OCI-LY3 (cell line): ENCODE data around the gene CTNND1.

ENCODE experiments used
- EZH2phosphoT487 ChIP-seq: fragments of 200-600 bp; shearing (Covaris generic); IDR thresholded peaks from 2 replicates; pipeline ENCODE4 v1.6.1; 2018; ENCODE audit warnings: antibody characterized with exemption, mixed run types, low read depth
- TF ChIP-seq, protein P1 (sequence below): fragments of 200-600, 300-600 bp; sonication (generic); IDR thresholded peaks from 2 replicates; pipeline ENCODE4 v1.5.1; 2014; ENCODE audit warnings: antibody characterized with exemption, low read length, low read depth

DNA sequence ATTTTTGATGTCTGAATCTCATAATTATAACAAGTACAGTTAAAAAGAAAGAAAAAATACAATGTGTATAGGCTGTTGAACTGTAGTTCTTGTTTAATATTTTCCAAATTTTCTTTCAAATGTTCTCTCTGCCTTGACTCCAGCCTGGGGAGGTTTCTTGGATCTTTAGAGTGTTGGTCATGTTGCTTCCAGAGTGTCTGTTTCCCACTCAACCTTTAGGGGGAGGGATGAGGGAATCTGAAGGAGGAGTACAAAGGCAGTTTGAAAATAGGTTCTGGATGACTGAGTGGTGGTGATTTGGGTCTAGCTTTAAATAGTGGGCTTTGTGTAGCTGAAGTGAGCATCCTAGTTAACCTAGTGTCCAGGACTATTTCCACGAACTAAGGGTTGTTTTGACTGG lies 2.0 kb downstream of the CTNND1 start:
- TF ChIP-seq, protein P1, sequence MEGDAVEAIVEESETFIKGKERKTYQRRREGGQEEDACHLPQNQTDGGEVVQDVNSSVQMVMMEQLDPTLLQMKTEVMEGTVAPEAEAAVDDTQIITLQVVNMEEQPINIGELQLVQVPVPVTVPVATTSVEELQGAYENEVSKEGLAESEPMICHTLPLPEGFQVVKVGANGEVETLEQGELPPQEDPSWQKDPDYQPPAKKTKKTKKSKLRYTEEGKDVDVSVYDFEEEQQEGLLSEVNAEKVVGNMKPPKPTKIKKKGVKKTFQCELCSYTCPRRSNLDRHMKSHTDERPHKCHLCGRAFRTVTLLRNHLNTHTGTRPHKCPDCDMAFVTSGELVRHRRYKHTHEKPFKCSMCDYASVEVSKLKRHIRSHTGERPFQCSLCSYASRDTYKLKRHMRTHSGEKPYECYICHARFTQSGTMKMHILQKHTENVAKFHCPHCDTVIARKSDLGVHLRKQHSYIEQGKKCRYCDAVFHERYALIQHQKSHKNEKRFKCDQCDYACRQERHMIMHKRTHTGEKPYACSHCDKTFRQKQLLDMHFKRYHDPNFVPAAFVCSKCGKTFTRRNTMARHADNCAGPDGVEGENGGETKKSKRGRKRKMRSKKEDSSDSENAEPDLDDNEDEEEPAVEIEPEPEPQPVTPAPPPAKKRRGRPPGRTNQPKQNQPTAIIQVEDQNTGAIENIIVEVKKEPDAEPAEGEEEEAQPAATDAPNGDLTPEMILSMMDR: no peak
- TF ChIP-seq EZH2phosphoT487: no peak
